22Rv1 (cell line): ENCODE measurements around the gene CDK14.

Source experiments
- H3K27ac ChIP-seq: fragments of 450-650 bp; 2 replicates; pipeline ENCODE4 v1.5.1; 2017
- ZFX ChIP-seq: fragments of 450-650 bp; IDR thresholded peaks from 2 replicates; pipeline ENCODE4 v1.6.1; 2017; ENCODE audit warnings: antibody characterized with exemption, borderline replicate concordance
- TF ChIP-seq, protein P1 (sequence below): fragments of 450-650 bp; IDR thresholded peaks from 2 replicates; pipeline ENCODE4 v1.5.1; 2017; ENCODE audit warnings: mild to moderate bottlenecking

The CDK14 gene

GRCh38 chr7:90945104-90945787 is 349.1 kb downstream of the CDK14 start:
- H3K27ac ChIP-seq: no peak overlapping the region
- TF ChIP-seq, protein P1, sequence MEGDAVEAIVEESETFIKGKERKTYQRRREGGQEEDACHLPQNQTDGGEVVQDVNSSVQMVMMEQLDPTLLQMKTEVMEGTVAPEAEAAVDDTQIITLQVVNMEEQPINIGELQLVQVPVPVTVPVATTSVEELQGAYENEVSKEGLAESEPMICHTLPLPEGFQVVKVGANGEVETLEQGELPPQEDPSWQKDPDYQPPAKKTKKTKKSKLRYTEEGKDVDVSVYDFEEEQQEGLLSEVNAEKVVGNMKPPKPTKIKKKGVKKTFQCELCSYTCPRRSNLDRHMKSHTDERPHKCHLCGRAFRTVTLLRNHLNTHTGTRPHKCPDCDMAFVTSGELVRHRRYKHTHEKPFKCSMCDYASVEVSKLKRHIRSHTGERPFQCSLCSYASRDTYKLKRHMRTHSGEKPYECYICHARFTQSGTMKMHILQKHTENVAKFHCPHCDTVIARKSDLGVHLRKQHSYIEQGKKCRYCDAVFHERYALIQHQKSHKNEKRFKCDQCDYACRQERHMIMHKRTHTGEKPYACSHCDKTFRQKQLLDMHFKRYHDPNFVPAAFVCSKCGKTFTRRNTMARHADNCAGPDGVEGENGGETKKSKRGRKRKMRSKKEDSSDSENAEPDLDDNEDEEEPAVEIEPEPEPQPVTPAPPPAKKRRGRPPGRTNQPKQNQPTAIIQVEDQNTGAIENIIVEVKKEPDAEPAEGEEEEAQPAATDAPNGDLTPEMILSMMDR: no peak
- no peak for TF ChIP-seq ZFX

DNA sequence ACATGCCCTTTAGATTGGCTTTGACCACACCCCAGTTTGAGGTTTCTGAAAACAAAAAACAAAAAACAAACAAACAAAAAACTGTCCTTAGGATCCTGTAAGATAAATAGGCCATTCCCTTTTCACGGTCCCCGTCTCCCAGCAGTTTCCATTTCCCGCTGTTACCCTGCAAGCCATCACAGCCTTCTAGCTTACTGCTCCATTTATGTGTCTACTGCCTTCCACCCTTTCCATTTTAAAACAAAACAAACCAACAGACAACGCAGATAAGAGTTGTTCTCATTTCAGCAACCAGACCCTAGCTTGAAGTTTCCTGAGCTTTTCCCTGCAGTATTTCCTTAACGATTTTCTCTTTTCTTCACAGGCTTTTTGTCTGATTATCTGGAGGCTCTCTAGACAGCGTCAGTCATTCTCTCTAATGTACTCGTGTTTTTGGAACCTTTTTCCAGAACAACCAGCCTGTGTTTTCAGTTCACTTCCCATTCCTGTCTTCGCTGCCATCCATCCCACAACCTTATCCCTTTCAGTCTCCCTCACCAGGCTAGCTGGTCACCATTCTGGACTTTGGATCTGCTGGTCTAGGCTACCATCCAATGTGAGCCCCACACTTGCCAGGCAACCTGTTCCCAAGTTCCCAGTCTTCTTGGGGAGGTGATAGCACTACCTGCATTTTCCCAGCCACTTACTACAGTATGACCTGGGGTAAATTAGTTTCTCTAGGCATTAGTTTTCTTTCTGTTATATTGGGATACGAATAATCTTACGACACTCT is 350.8 kb downstream of the CDK14 start:
- no peak for TF ChIP-seq ZFX
- TF ChIP-seq, protein P1: no peak
- H3K27ac ChIP-seq: no peak overlapping the region

- no peak overlapping the region for H3K27ac ChIP-seq
- TF ChIP-seq, protein P1: no peak
- no peak for TF ChIP-seq ZFX
These were observed 352.0 kb downstream of the CDK14 start for GRCh38 chr7:90948085-90948484.

DNA sequence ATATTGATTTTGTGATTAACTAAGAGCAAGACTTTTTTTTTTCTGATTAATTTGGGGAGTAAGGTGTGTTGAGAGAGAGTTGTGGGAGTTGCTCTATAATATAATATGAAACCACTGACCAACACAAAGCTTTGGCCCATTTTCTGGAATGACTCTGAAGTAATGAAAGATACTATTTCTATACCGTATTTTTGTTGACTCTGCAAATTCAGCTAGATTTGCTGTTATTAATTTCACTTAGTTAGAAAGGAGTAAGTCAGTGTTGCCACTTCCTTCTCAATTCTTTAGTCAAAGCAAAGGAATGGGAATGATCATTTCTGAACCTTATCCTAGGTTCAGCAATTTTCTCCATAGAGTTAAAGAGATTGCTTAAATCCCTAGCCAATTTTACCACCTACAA is 355.1 kb downstream of the CDK14 start:
- H3K27ac ChIP-seq: no peak overlapping the region
- TF ChIP-seq, protein P1: no peak
- TF ChIP-seq ZFX: no peak

DNA sequence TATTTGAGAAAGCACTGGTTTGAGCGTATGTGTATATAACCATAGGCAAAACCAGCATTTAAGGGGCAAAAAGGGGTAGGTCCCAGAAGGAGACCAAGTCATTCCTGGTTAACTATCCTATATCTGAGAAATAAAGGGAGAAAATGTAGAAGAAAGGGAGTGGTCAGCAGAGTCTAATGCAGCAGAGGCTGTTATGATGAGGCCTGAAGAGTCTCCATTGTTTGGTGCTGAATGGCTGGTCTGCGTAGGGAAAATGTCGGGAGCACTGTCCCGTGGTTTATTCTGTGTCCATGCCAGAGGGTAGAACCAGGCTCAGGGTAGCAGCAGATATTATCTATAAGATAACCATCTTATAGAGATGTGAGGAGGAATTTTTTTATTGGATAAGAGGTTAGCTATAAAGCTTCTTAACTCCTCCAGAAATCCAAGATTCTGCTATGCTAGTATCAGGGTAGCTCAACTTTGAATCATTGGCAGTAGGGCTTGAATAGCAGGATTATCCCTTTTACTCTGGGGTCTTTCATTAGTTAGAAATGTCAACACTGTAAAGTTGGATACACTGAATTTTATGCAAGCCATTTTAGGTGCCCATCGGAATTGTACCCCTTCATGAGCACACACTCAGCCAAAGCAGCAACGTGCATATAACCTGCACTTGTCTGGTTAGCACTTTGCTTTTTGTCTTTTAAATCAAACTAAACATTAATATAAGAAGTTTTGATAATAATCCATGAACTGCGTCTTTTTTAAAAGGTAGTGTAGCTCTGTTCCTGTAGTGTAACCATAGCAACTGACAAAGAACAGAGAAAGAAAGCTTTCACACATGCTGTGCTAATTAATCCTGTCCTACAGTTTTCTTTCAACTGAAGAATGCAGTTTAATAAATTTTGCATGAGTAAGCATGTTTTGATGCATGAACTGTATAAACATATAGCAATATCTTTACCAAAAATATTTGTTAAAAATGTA is 356.1 kb downstream of the CDK14 start:
- no peak overlapping the region for H3K27ac ChIP-seq
- TF ChIP-seq, protein P1: no peak
- no peak for TF ChIP-seq ZFX

GRCh38 chr7:90955641-90956207 is 359.6 kb downstream of the CDK14 start:
- no peak overlapping the region for H3K27ac ChIP-seq
- TF ChIP-seq ZFX: no peak
- TF ChIP-seq, protein P1: no peak
